Spleen (tissue), 7 donors: ENCODE data around the gene ACR.
"Not testable (repeated sequence)": the region's sequence is repeated elsewhere in the genome, so short reads cannot be mapped to it uniquely, and the experiment has no call there.

Source experiments
- CTCF ChIP-seq, 11 experiments: fragments of 200-600 bp in 7 of 11; fragments of 450-650 bp in 4 of 11; sonication (generic) in 4 of 11; IDR thresholded peaks in 8 of 11; conservative IDR thresholded peaks in 3 of 11; 1 replicate in 7 of 11; 2 replicates in 4 of 11; pipeline versions ENCODE4 v1.4.0 to v1.8.0; 2016 to 2021; ENCODE audit warnings: antibody characterized with exemption in 11 of 11, inconsistent platforms in 4 of 11, mild to moderate bottlenecking in 1 of 11
- POLR2AphosphoS5 ChIP-seq, 3 donors: sonication (generic); formaldehyde crosslinking; IDR thresholded peaks; one replicate each; pipeline ENCODE4 v1.5.1; 2017; ENCODE audit warnings: antibody characterized with exemption in 3 of 3
- donor health status: DM: no; HTN: no; CAD: no; lungs with moderate emphysema.
- donor health status: DM: no; HTN: no; CAD: no.
- donor health status: DM: no; HTN: no; CAD: no.

- TF ChIP-seq POLR2AphosphoS5 (IDR thresholded peaks at IDR 0.05); CTCF (IDR thresholded peaks at IDR 0.05 in 8 of 11, conservative IDR thresholded peaks at IDR 0.05 in 3 of 11): not testable (repeated sequence)
Observed at GRCh38 chr22:50783880-50784276, 45.9 kb downstream of the ACR start.
